ENCODE data around the gene MAMLD1. TPM values are rescaled to one million over a fixed set of nuclear protein-coding genes. Genes with fewer than 3 reads are reported as not detected.

Gene MAMLD1
- total RNA-seq, 1 donor from 2014 or later = 4.9 TPM

- DNase-seq (ENCODE audit: extremely low read depth, low read depth, low spot score) = no peak
Measured at GRCh38 chrX:150352114-150352513, 11.0 kb upstream of the MAMLD1 start.

DNA sequence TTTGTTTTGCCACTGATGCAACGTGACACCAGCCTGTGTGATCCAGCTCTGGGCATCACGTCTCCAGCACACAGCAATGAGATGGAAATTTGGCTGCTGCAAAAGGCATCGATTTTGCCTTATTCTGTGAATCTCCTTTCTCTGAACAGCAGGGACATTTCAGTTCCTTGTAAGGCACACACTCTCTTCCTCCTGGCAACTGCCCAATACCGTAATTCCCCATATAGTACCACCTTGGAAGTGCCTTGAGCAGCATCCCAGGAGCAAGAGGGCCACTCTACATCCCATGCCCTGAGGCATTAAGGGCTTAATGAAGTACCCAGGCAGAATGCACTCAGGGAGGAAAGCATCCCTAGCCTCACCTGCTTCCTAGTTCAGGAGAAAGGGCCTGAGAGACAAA lies 10.5 kb upstream of the MAMLD1 start:
- no peak for DNase-seq (ENCODE audit: extremely low read depth, low read depth, low spot score)

- no peak for DNase-seq (ENCODE audit: extremely low read depth, low read depth, low spot score)
Measured at GRCh38 chrX:150355913-150356312, 7.2 kb upstream of the MAMLD1 start.

- DNase-seq (ENCODE audit: extremely low read depth, low read depth, low spot score) = no peak
Measured at GRCh38 chrX:150357790-150358189, 5.3 kb upstream of the MAMLD1 start.

- DNase-seq (ENCODE audit: extremely low read depth, low read depth, low spot score) = no peak
Measured at GRCh38 chrX:150358651-150359050, 4.5 kb upstream of the MAMLD1 start.

GRCh38 chrX:150360331-150360730 lies 2.8 kb upstream of the MAMLD1 start:
- DNase-seq (ENCODE audit: extremely low read depth, low read depth, low spot score) = no peak

DNA sequence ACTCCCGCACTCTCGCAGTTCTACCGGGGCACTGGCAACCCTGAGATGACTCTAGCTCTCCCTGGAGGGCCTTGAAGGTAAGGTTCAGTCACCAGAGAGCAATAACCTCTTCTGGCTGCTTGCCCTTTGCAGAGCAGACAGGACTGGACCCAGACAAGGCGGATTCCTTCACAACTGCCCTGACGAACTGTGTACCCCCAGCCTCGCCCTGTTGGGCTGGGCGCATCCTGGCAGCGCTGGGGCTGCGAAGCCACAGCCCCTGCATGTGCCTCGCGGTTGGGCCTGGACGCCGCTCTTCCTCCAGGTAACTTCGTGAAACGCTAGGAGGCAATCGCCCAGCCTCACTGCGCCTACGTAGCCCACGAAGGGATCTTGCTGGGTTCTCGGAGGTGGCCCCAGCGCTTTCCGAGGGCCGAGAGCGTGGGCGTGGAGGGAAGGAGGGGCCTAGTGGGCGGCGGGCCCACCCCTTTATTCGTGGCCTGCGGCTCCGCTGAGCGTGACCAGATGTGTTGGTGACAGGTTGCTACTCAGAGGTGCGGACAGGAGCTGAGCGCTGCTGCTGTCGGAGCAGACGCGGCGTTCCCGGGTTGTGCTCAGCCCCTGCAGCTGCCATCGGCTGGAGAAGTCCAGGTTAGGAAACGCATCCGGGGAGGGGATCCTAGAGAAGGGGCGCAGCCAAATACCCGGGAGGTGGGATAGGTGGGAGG lies 1.9 kb upstream of the MAMLD1 start:
- DNase-seq (ENCODE audit: extremely low read depth, low read depth, low spot score) = no peak

GRCh38 chrX:150361777-150362351 lies 1.3 kb upstream of the MAMLD1 start:
- DNase-seq (ENCODE audit: extremely low read depth, low read depth, low spot score) = no peak

DNA sequence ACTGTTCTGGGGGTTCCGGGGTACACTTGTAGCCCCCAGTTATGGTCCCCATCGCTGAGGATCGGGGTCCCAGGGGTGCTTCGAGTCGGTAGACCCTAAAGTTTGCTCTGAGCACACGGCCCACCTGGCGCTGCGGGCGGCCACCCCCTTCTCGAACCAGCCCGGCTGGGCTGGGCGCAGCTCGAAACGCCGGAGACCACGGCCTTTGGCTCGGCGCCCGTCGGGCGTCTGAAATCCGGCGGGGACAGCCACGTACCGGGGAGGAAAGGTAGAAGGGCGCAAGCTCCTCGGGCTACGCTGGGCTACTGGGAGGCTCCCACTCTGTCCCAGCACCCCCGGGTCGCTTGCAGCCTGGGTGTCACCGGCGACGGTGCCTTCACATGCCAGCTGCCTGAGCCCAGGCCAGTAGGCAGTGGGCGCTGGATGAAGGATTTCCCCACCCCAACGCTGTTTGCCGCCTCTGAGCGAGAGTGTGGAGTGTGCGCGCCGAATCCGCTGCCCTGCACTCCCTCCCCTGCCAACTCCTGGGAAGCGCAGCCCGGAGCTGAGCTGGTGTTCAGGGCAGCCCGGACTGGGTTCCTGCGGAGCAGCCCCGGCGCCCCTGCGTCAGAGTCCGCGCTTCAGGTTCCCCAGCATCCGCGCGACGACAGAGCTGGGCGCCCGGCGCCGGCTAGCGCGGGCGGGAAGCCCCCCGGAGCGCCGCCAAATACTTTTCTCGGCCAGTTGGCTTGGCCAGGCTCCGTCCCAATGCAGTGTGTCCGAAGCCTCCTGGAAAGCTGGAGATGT lies 637 bp downstream of the MAMLD1 start:
- no peak for DNase-seq (ENCODE audit: extremely low read depth, low read depth, low spot score)

DNA sequence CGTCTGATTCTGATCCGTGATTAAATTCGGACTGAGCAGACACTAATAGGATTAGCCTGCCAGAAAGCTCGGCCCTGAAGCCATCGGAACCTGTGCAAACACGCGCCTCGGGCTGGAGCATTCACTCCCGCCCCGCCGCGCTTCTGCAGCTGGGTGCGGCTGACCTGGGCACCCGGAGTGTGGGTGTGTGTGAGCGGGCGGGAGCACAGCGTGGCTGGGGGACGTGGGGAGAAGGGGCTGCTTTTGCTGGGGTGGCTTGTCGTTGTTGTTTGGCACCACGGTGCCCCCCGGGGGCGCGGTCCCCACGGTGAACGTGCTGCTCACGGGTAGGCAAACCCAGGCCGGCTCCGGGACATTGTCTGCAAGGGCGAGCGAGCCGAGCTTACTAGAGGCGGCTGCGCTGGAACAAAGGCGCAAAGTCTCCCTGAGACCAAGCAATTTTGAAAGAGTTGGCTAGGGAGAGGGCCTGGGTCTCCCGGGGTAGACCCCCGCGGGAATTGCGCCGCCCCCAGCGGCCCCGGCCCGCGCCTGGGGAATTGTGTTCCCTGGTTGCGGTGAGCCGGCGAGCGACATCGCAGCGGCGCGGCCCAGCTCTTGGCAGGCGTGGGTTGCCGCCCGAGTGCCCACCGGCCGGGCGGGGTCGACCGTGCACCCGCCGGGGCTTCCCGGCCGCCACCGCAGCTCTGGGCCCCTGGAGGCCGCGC lies 1.4 kb downstream of the MAMLD1 start:
- DNase-seq (ENCODE audit: extremely low read depth, low read depth, low spot score) = no peak

DNA sequence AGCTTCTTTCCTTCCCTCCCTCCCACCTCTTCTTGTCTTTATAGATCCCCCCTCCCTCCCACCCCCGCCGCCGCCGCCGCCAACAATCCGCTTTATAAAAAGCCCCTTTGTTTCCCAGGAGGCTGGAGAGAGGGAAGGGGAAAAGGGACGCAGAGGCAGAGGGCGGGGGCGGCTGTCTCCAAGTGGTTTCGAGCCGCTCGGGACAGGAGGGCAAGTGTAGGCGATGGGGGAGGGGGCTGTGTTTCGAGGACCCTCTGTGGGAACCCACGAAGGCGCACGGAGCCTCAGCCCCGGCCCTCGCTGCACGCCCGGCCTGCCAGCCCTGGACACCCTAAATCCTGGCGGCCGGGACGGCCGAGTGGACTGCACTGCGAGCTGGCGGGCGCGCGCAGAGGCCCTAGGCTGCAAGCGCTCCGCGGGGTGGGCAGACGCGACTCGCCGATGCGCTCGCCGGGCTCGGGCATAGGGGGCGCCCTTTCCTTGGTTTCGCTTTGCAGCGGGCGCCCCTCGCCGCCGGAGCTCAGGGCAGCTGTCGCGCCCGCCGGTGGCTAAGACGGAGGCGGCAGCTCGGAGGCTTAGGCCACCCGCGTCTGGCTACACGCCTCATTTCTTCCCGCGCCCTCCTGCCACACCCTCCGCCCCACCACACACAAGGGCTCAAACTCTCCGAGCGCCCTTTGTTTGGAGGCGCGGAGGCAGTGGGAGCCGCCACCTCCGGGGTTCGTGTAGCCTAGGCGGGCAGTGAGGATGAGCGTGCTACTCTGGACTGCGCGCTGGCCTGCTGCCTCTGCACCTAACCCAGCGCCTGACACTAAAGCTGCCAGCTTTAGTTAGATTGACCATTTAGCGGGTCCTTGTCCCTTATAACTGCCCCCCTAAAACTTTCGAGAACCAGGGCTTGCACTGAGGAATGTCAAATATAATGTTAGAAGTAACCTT lies 2.2 kb downstream of the MAMLD1 start:
- no peak for DNase-seq (ENCODE audit: extremely low read depth, low read depth, low spot score)

- no peak for DNase-seq (ENCODE audit: extremely low read depth, low read depth, low spot score)
Measured at GRCh38 chrX:150365990-150366911, 3.1 kb downstream of the MAMLD1 start.

DNA sequence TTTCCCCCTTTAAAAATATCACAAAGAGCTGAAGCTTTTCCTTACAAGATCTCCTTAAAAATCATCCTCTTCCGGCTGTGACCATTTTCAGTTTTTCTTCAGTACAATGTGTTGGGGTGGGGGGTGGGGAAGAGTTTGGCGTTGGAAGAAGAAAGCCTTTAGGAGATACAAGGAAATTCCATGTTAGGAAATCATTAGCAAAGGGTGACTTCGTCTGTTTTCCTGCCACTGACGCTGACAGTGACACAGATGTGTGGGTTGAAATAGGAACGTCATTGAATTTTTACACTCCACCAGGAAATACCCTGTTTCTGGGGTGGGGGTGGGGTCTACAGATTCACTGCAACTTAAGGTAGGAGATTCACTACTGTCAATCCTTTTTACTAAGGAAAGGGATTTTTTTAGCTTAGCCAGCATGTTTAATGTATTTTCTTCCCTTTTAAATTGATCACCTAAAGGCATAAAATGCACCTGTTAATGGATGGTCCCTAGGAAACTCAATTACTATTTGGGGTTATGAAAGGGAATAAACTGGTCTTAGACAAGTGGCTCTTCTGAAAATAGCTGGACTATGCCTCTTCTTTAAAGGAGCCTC lies 3.9 kb downstream of the MAMLD1 start:
- no peak for DNase-seq (ENCODE audit: extremely low read depth, low read depth, low spot score)

DNA sequence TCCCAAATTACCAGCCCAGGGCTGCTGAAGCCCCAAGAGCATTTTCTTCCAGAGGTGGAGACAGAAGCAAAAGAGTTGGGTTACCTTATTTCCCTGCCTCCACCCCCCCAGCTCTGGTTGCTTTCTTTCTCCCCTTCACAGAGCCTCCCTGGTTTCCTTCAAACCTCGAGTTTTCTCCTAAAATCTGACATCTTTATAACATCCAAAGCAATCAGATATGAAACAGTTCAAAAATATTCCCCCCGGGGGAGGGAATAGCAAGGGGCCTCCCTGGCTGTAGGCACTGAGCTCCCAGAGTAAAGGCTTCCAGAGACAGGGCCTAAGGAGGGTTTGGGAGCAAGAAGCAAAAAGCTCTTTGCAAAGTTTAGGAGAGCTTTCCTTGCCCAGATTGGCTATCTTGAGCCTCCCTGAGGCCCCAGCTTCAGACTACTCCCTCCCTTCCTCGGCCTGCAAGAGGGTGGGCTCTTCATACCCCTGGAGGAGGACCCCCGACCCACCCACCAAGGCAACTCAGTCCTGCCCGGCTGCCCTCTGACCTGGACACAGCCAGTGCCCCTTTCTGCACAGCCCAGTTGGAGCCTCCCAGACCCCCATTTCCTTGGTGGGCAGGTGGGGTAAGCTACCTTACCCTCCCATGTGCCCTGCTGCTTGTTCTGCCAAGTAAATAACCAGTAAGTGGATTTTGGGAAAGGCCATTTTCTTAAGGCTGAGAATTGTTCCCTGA lies 7.6 kb downstream of the MAMLD1 start:
- no peak for DNase-seq (ENCODE audit: extremely low read depth, low read depth, low spot score)

DNA sequence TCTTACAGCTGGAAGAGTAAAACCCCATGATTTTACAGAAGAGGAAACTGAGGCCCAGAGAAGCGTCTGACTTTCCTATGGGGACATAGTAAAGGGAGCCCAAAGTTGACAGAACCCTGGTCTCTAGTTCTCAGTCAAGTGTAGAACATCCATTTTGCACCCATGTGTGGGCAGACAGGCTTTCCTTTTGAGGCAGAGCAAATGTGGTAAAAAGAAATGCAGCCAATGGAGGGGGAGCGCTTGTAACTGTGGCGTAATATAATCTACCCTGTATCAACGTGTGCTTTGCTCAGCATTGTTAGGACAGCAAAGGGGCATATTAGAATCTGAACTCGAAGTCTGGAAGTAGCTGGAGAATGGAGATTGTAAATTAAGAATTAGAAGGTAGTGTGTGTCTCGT lies 8.8 kb downstream of the MAMLD1 start:
- no peak for DNase-seq (ENCODE audit: extremely low read depth, low read depth, low spot score)

- DNase-seq (ENCODE audit: extremely low read depth, low read depth, low spot score) = no peak
Measured at GRCh38 chrX:150372280-150372679, 9.2 kb downstream of the MAMLD1 start.

GRCh38 chrX:150372756-150373155 lies 9.6 kb downstream of the MAMLD1 start:
- no peak for DNase-seq (ENCODE audit: extremely low read depth, low read depth, low spot score)

DNA sequence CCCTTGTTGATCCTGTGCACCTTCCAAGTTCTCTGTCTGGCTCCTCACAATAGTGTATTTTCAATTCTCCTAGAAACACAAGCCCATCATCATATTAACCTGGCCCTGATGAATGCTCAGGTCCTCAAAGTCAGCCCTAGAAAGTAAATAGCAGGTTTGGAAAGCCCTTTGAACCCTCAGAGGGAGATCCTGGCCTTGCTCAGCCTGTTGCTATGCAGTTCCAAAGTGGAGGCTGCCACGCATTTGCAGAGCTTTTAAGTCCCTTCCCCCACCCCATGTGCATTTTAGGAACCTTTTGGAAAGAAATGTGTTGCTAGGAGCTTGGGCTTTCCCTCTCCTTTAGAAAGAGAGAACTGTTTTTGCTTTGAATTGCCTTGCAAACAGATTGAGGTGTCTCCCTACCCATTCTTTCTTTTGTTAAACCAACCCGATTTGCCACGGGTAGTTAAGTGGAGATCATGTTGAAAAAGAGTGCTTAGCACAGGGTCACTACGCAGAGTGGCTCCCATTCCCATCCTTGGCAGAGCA lies 12.2 kb downstream of the MAMLD1 start:
- DNase-seq (ENCODE audit: extremely low read depth, low read depth, low spot score) = no peak
